A673 (cell line): ENCODE measurements around the gene PROZ. TPM values are rescaled to one million over a fixed set of nuclear protein-coding genes. Genes with fewer than 3 reads are reported as not detected.

Source experiments
- BruUV-seq: library from RNA; stranded (reverse); fragments of 400-500 nt; replicated peaks from 2 replicates; lab custom pipeline; 2021; lab: Mats Ljungman, UMichigan
- CTCF ChIA-PET: fragments of 300-600 bp; sonication (Branson Sonifier 250); formaldehyde crosslinking; loops from one replicate; lab custom pipeline; 2022; ENCODE audit warnings: antibody characterized with exemption; lab: Charles Lee
- POLR2A ChIA-PET: fragments of 300-600 bp; sonication (Branson Sonifier 250); formaldehyde crosslinking; loops from one replicate; lab custom pipeline; 2022; ENCODE audit warnings: antibody characterized with exemption; ENCODE audit not compliant: low non-redundant PET; lab: Charles Lee
- DNase-seq: peaks from one replicate; pipeline ENCODE4 v3.0.0-alpha.2; 2015; ENCODE audit warnings: low spot score
- H3K27ac ChIP-seq: fragments of 200-600 bp; sonication (generic); 2 replicates; pipeline ENCODE4 v1.5.1; 2016; ENCODE audit warnings: mixed run types, low read depth, mild to moderate bottlenecking, mixed read lengths, antibody characterized with exemption, low read length; ENCODE audit not compliant: poor library complexity, severe bottlenecking
- H3K27me3 ChIP-seq: fragments of 200-600 bp; sonication (generic); replicated peaks from 2 replicates; pipeline ENCODE4 v1.6.1; 2017; ENCODE audit warnings: mixed run types, low read depth, mild to moderate bottlenecking, mixed read lengths, antibody characterized with exemption, low read length; ENCODE audit not compliant: insufficient read depth, poor library complexity
- H3K36me3 ChIP-seq: fragments of 200-600 bp; sonication (generic); 2 replicates; pipeline ENCODE4 v1.6.1; 2016; ENCODE audit warnings: mixed run types, mild to moderate bottlenecking, mixed read lengths, antibody characterized with exemption, low read length; ENCODE audit not compliant: insufficient read depth, poor library complexity, severe bottlenecking
- H3K4me1 ChIP-seq: fragments of 200-600 bp; sonication (generic); 2 replicates; pipeline ENCODE4 v1.6.1; 2017; ENCODE audit warnings: mixed run types, mild to moderate bottlenecking, mixed read lengths, antibody characterized with exemption, low read length; ENCODE audit not compliant: insufficient read depth, poor library complexity, severe bottlenecking
- H3K4me3 ChIP-seq: fragments of 200-600 bp; sonication (generic); 2 replicates; pipeline ENCODE4 v1.5.1; 2016; ENCODE audit warnings: low read depth, mixed run types, mild to moderate bottlenecking, mixed read lengths, low read length; ENCODE audit not compliant: poor library complexity, severe bottlenecking
- H3K9me3 ChIP-seq: fragments of 200-600 bp; sonication (generic); 2 replicates; pipeline ENCODE4 v1.6.1; 2016; ENCODE audit warnings: mixed run types, low read depth, mild to moderate bottlenecking, mixed read lengths, antibody characterized with exemption, low read length; ENCODE audit not compliant: poor library complexity, severe bottlenecking
- EZH2 ChIP-seq: fragments of 200-600 bp; sonication (generic); IDR thresholded peaks from 2 replicates; pipeline ENCODE4 v1.6.1; 2017; ENCODE audit warnings: borderline replicate concordance, low read depth, mild to moderate bottlenecking, mixed read lengths, antibody characterized with exemption, low read length; ENCODE audit not compliant: poor library complexity, severe bottlenecking
- intact Hi-C: fragments of 100-400 bp; cut with micrococcal nuclease; formaldehyde crosslinking; loops from one replicate; pipeline ENCODE4 v1.10.0; 2022; ENCODE audit not compliant: unreplicated experiment
- total RNA-seq: library from RNA; stranded (reverse); gene quantifications from 2 replicates; pipeline ENCODE4 v1.2.3, GENCODE V29; 2021
- TF ChIP-seq, protein P1 (sequence below): fragments of 300-800, 200-600 bp; sonication (generic); conservative IDR thresholded peaks from 2 replicates; pipeline ENCODE4 v1.5.1; 2017; ENCODE audit warnings: low read depth, mild to moderate bottlenecking, antibody characterized with exemption, low read length, moderate library complexity, mixed read lengths

PROZ gene
- total RNA-seq, 1 experiment from 2014 or later = not detected

DNA sequence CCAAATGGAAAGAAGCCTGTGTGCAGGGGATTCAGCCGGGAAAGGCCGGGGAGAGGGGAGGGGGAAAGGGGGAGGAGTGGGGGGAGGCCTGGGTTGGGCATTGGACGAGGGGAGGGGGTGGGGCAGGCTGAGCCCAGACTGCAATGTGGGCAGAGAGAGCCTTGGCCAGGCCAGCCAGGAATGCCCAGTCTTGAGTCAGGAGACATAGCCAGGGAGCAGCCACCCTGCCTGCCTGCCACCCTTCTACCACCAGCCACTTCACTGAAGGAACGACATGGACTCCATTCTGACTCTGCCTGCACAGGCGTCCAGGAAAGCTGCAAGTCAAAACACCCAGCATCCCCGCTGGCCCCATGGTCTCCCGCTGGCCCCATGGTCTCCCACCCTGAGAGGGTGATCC is 498 bp downstream of the PROZ start:
- no TSS peak for BruUV-seq
- no peak for DNase-seq
- Histone ChIP-seq H3K36me3 (no peaks in the 10 kb centered on the region), H3K27me3 (no peaks in the 10 kb centered on the region), H3K4me3 (no peak overlapping the region), H3K4me1 (peaks cover 14% of the 10 kb centered on the region), H3K27ac (no peak overlapping the region), H3K9me3 (no peaks in the 10 kb centered on the region)
- POLR2A ChIA-PET = no interaction called here
- intact Hi-C loops = no loop called here
- no peak for TF ChIP-seq EZH2
- TF ChIP-seq, protein P1, sequence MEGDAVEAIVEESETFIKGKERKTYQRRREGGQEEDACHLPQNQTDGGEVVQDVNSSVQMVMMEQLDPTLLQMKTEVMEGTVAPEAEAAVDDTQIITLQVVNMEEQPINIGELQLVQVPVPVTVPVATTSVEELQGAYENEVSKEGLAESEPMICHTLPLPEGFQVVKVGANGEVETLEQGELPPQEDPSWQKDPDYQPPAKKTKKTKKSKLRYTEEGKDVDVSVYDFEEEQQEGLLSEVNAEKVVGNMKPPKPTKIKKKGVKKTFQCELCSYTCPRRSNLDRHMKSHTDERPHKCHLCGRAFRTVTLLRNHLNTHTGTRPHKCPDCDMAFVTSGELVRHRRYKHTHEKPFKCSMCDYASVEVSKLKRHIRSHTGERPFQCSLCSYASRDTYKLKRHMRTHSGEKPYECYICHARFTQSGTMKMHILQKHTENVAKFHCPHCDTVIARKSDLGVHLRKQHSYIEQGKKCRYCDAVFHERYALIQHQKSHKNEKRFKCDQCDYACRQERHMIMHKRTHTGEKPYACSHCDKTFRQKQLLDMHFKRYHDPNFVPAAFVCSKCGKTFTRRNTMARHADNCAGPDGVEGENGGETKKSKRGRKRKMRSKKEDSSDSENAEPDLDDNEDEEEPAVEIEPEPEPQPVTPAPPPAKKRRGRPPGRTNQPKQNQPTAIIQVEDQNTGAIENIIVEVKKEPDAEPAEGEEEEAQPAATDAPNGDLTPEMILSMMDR = no peak
- CTCF ChIA-PET = no interaction called here

DNA sequence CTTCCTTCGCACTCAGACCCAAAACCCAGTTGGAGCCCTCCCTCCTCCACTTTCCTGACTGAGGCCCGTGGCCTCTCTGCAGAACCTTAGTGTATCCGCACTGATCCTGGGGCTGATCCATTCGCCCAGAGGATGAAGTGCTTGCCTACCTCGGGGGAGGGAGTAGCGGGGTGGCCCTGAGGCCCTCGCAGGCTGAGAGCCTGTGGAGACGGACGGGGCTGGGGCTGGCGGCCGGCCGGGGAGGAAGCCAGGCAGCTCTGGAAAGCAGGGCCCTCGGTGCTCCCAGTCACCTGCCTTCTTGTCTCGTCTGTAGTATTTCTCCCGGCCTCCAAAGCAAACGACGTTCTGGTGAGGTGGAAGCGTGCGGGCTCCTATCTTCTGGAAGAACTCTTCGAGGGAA is 1.3 kb downstream of the PROZ start:
- Histone ChIP-seq H3K36me3 (no peaks in the 10 kb centered on the region), H3K4me1 (peaks cover 14% of the 10 kb centered on the region), H3K27me3 (no peaks in the 10 kb centered on the region), H3K9me3 (no peaks in the 10 kb centered on the region), H3K4me3 (no peak overlapping the region), H3K27ac (no peak overlapping the region)
- no TSS peak for BruUV-seq
- no peak for DNase-seq
- POLR2A ChIA-PET = no interaction called here
- CTCF ChIA-PET = no interaction called here
- intact Hi-C loops = no loop called here
- no peak for TF ChIP-seq EZH2
- TF ChIP-seq, protein P1 = no peak

DNA sequence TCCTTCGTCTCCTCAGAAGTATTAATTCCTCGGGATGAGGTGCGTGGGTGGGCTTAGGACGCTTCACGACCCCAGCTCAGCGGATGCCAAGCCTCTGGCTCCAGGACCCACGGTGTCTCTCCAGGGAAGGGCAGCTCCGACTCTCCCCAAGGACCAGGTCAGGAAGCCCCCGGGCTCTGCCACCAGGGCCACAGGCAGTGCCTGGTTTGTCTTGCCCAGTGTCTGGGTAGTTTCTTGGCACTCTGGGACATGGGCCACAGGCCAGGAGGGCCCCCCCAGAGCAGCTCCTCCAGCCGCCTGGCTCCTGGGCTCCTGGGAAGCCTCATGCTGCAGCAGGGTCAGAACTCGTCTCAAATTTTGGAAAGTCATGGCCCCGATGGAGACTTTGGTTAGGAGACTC is 2.5 kb downstream of the PROZ start:
- no TSS peak for BruUV-seq
- Histone ChIP-seq H3K27ac (no peak overlapping the region), H3K4me3 (no peak overlapping the region), H3K4me1 (peaks cover 14% of the 10 kb centered on the region), H3K36me3 (no peaks in the 10 kb centered on the region), H3K27me3 (no peaks in the 10 kb centered on the region), H3K9me3 (no peaks in the 10 kb centered on the region)
- intact Hi-C loops = no loop called here
- TF ChIP-seq, protein P1 = no peak
- no peak for TF ChIP-seq EZH2
- no peak for DNase-seq
- POLR2A ChIA-PET = no interaction called here
- CTCF ChIA-PET = no interaction called here
